ENCODE measurements around the gene SMIM9.

Gene SMIM9

GRCh38 chrX:154779261-154779660 lies 55.2 kb downstream of the SMIM9 start:
- no peak for FAIRE-seq

GRCh38 chrX:154776753-154777152 lies 57.7 kb downstream of the SMIM9 start:
- no peak for FAIRE-seq

- no peak for FAIRE-seq
Measured at GRCh38 chrX:154775419-154776349, 58.8 kb downstream of the SMIM9 start.

- FAIRE-seq = no peak
Measured at GRCh38 chrX:154774622-154775021, 59.8 kb downstream of the SMIM9 start.

All from colon (tissue), 2 donors.